NCI-H226 (cell line): ENCODE results near the gene CDK11B.
"Not testable (repeated sequence)": the region's sequence is repeated elsewhere in the genome, so short reads cannot be mapped to it uniquely, and the experiment has no call there.

Experiments used
- DNase-seq: peaks from one replicate; pipeline ENCODE4 v3.0.0-alpha.2; 2015

CDK11B gene

DNA sequence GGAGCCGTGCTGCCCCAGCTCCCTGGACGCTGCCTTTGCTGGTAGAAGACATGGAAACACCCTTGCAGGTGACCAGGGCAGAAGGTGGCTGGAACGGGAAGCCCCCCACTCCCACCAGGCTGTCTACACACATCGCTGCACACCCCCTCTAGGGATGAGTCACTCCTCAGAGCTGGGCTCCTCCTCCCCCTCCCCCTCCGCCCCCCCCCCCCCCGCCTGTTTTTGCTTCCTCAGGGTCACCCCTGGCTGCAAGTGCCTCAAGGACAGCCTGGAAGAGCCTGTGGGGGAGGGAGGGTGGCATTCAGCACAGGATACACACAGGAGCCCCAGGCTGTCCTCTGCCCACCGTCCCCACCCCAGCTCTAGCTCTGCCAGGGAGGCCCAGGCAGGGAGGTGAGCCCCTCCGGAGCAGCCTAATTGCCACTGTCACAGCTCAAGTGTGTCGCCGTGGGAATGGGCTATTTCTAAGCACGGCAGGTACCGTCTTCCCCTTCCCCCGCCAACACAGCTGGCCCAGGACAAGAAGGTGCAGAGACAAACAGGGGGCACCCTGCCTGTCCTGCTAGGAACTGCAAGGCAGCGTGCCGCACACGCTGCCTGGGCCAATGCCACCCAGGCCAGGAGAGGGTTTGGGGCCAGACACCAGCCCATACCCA, 61.4 kb downstream of the CDK11B start:
- DNase-seq = no peak

- no peak for DNase-seq
Observed at GRCh38 chr1:1596493-1597274, 62.1 kb downstream of the CDK11B start.

GRCh38 chr1:1595341-1595740, 63.5 kb downstream of the CDK11B start:
- not testable (repeated sequence) for DNase-seq

DNA sequence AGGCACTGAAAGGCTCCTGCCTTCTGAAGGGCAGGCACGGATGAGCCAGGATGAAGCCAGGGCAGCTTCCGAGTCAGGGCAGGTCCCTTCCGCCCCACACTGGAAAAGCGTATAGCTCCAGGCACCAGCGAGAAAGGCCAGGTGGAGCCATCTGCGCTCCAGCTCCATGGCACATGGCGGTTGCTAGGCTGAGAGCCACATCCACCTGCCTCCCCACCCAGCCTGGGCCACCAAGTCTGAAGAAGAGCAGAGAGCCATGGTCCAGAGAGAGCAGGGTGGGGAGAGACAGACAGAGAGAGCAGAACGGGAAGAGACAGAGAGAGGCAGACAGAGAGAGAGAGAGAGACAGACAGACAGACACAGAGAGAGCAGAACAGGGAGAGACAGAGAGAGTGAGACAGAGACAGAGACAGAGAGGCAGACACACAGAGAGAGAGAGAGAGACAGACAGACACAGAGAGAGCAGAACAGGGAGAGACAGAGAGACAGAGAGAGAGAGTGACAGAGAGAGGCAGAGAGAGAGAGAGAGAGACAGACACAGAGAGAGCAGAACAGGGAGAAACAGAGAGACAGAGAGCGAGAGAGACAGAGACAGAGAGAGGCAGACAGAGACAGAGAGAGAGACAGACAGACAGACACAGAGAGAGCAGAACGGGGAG, 64.1 kb downstream of the CDK11B start:
- DNase-seq = no peak

DNA sequence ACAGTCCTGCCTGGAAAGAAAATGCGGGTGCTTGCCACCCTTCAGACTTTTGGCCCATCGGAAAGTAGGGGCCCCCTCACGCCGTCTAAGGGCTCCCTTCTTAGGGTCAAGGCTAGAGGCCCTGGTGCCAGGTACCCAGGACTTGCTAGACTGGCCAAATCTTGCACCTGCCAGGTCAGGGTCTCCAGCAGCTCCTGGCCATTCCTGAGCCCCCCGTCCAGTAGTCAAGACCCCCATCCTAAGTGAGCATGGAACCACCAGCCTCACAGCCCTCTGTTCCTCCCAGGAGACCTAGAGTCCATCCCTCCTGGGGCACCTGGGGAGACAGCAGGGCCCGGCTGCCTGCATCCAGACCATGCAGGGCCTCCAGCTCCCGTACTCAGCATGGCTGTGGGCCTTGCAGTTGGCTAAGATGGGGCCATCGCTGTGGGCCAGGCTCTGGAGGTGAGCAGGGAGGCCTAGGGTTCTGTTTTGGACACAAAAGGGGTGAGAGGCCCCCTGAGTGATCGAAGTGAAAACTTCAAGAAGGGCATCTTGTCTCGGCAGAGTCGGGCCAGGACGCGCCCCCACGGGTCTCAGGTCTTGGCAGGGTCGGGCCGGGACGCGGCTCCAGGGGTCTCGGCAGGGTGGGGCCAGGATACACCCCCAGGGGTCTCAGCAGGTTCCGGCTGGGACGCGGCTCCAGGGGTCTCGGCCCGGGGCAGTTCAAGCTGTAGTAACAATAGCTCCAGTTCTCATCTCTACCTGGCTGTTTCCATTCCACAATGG, 64.8 kb downstream of the CDK11B start:
- DNase-seq = no peak

DNA sequence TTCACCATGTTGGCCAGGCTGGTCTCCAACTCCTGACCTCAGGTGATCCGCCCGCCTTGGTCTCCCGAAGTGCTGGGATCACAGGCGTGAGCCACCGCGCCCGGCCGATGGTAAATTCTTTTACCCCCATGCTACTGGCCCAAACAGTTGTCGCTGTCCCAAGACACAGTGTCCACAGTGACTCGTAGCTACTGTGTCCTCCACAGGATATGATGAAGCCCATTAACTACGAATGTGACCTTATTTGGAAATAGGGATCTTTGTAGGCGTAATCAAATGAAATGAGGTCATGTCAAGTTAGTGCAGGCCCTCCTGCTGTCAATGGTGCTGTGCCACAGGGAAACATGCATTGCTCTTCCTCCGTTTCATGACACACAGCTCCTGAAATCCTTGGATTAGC, 67.4 kb downstream of the CDK11B start:
- no peak for DNase-seq
